ENCODE data around the gene RAB3GAP2. TPM values are rescaled to one million over a fixed set of nuclear protein-coding genes. Genes with fewer than 3 reads are reported as not detected.
"Not testable (repeated sequence)": the region's sequence is repeated elsewhere in the genome, so short reads cannot be mapped to it uniquely, and the experiment has no call there.

The RAB3GAP2 gene
- total and polyA plus RNA-seq, 12 donors = 8.0 to 45.0 (median 30.0) TPM

DNA sequence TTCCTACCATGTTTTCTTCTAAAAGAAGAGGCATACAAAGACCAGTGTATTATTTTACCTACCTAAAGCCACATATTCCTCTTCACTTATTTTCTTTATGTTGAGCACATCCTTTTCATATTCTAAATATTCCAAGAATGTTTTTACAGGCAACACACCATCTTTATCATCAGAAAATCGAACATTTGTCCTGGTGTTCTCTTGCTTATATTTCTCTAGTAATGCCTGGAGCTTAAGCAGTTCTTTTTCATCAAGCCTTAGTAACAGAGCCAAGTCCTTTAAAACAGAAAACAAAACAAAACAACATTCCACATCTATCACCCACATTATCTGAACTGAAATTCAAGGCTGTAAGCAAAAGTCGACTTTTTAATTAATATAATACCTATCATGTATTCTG lies 89.6 kb downstream of the RAB3GAP2 start:
- H3K27me3 ChIP-seq = no peaks in the 10 kb centered on the region
- no peaks in the 10 kb centered on the region for H3K36me3 ChIP-seq (replicated peaks in 1 of 2)
- intact Hi-C loops (cut with DNase I) = no loop called here
- TF ChIP-seq POLR2A (IDR thresholded peaks at IDR 0.05) = no peak
- TF ChIP-seq, protein P1, sequence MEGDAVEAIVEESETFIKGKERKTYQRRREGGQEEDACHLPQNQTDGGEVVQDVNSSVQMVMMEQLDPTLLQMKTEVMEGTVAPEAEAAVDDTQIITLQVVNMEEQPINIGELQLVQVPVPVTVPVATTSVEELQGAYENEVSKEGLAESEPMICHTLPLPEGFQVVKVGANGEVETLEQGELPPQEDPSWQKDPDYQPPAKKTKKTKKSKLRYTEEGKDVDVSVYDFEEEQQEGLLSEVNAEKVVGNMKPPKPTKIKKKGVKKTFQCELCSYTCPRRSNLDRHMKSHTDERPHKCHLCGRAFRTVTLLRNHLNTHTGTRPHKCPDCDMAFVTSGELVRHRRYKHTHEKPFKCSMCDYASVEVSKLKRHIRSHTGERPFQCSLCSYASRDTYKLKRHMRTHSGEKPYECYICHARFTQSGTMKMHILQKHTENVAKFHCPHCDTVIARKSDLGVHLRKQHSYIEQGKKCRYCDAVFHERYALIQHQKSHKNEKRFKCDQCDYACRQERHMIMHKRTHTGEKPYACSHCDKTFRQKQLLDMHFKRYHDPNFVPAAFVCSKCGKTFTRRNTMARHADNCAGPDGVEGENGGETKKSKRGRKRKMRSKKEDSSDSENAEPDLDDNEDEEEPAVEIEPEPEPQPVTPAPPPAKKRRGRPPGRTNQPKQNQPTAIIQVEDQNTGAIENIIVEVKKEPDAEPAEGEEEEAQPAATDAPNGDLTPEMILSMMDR (IDR thresholded peaks at IDR 0.05) = no peak
- H3K4me3 ChIP-seq = no peak overlapping the region
- no peak for DNase-seq
- no peak overlapping the region for H3K27ac ChIP-seq
- no peaks in the 10 kb centered on the region for H3K4me1 ChIP-seq (replicated peaks in 1 of 2)
- 34 to 50% (median 43%) methylated on average over 2 of the region's 2 CpGs for WGBS, 4 donors
- no peaks in the 10 kb centered on the region for H3K9me3 ChIP-seq (replicated peaks in 1 of 3)

DNA sequence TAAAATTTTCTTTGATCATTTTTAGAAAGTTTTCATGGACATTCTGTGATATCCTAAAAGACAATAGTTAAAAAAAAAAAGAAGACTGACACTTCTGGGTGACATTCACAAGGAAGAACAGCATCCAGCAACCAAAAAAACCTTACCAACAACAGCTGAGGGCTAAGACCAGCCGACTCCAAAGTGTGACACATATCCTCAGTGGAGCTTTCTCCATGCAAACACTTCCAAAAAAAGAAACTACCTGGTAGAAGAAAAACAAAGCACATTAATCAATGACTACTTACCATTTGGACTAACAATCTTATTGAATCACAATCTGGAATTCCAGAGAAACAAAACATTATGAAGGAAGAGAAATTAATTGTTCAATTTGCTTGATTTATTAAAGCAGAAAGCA lies 90.1 kb downstream of the RAB3GAP2 start:
- 56 to 64% (median 61%) methylated on average over 1 of the region's 1 CpG for WGBS, 4 donors
- no peak overlapping the region for H3K27ac ChIP-seq
- no peaks in the 10 kb centered on the region for H3K9me3 ChIP-seq (replicated peaks in 1 of 3)
- no peak for DNase-seq
- intact Hi-C loops (cut with DNase I) = no loop called here
- no peaks in the 10 kb centered on the region for H3K36me3 ChIP-seq (replicated peaks in 1 of 2)
- no peak overlapping the region for H3K4me3 ChIP-seq
- TF ChIP-seq, protein P1 (IDR thresholded peaks at IDR 0.05) = no peak
- TF ChIP-seq POLR2A (IDR thresholded peaks at IDR 0.05) = no peak
- no peaks in the 10 kb centered on the region for H3K4me1 ChIP-seq (replicated peaks in 1 of 2)
- H3K27me3 ChIP-seq = no peaks in the 10 kb centered on the region

DNA sequence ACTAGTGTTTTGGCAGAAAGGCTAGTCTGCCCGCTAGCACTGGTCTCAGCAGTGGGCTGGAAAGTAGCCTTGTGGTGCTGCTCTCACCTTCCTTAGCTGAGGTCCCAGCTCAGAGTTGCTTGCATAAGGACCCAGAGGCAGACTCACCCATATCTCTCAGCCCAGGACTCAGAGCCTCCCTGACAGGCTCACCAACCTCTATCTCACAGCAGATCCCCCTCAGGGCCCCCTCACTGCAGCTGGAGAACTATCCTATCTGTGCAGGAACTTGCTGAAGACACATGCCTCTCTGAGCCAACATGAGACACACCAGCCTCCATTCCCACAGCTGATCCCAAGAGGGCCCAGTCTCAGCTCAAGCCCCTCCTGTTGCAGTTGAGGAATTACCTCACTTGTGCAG lies 95.7 kb downstream of the RAB3GAP2 start:
- no peak overlapping the region for H3K4me3 ChIP-seq
- H3K27ac ChIP-seq = no peak overlapping the region
- H3K9me3 ChIP-seq (replicated peaks in 1 of 3) = no peaks in the 10 kb centered on the region
- H3K27me3 ChIP-seq = no peaks in the 10 kb centered on the region
- no peak for DNase-seq
- TF ChIP-seq, protein P1 (IDR thresholded peaks at IDR 0.05) = no peak
- TF ChIP-seq POLR2A (IDR thresholded peaks at IDR 0.05) = no peak
- intact Hi-C loops (cut with DNase I) = no loop called here
- peaks cover 0 to 4% of the 10 kb centered on the region in 2 donors for H3K36me3 ChIP-seq (replicated peaks in 1 of 2)
- WGBS, 4 donors = 100% methylated on average over 1 of the region's 1 CpG; no CpG with 5 or more reads in 1 of the 4 donors
- no peaks in the 10 kb centered on the region for H3K4me1 ChIP-seq (replicated peaks in 1 of 2)

DNA sequence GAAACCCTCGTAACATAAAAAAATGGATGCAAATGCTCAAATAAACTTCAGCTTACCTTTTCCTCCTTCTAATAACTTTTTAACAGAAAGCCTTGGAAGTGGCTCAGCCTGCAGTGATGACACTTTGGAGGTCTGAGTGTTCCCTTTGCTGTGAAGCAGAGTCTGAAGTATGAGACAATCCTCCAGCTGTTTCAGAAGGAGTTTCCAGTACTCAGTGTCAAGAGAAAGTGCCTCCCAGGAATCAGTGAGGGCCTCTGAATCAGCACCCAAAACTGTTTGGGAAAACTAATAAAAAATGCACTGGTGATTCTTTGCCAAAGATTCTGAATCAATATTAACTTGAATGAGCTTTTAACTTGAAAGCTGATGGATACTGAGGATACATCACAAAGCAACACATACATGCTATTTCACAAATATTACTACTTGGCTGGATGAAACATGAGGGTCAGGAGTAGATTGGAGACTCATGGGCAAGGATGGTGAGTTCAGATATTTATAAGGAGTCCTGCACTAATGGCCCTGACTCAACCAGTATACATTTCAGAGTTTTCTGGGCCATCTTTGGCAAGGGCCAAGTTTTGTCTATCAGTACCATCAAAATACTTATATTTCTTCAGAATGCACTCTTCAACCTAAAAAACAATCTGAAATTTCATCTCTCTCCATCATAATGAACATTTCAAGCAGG lies 101.3 kb downstream of the RAB3GAP2 start:
- no peaks in the 10 kb centered on the region for H3K27me3 ChIP-seq
- H3K4me1 ChIP-seq (replicated peaks in 1 of 2) = no peaks in the 10 kb centered on the region
- TF ChIP-seq POLR2A (IDR thresholded peaks at IDR 0.05) = no peak
- TF ChIP-seq, protein P1 (IDR thresholded peaks at IDR 0.05) = no peak
- H3K36me3 ChIP-seq (replicated peaks in 1 of 2) = peaks cover 0 to 41% of the 10 kb centered on the region in 2 donors
- WGBS, 4 donors = 91 to 100% (median 94%) methylated on average over 1 of the region's 1 CpG
- no peaks in the 10 kb centered on the region for H3K9me3 ChIP-seq (replicated peaks in 1 of 3)
- H3K27ac ChIP-seq = no peak overlapping the region
- DNase-seq = no peak
- no peak overlapping the region for H3K4me3 ChIP-seq
- intact Hi-C loops (cut with DNase I) = no loop called here

DNA sequence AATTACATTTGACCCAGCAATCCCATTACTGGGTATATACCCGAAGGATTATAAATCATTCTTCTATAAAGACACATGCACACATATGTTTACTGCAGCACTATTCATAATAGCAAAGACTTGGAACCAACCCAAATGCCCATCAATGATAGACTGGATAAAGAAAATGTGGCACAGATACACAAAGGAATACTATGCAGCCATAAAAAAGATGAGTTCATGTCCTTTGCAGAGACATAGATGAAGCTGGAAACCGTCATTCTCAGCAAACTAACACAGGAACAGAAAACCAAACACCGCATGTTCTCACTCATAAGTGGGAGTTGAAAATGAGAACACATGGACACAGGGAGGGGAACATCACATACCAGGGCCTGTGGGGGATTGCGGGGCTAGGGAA lies 102.4 kb downstream of the RAB3GAP2 start:
- H3K9me3 ChIP-seq (replicated peaks in 1 of 3); H3K27ac ChIP-seq; H3K4me1 ChIP-seq (replicated peaks in 1 of 2); DNase-seq; H3K27me3 ChIP-seq; H3K4me3 ChIP-seq; intact Hi-C loops (cut with DNase I): not testable (repeated sequence)
- H3K36me3 ChIP-seq (replicated peaks in 1 of 2) = peaks cover 0 to 45% of the 10 kb centered on the region in 2 donors
- WGBS, 4 donors = 94 to 100% (median 96%) methylated on average over 4 of the region's 4 CpGs
